GM19397 (cell line): ENCODE data around the gene RRAS2.
"Not testable (repeated sequence)": the region's sequence is repeated elsewhere in the genome, so short reads cannot be mapped to it uniquely, and the experiment has no call there.

ENCODE experiments used
- ATAC-seq: cut with Tn5 transposase; IDR thresholded peaks from one replicate; pipeline ENCODE4 v1.9.1; 2021; ENCODE audit warnings: mild to moderate bottlenecking, moderate library complexity; ENCODE audit not compliant: unreplicated experiment

RRAS2 gene

DNA sequence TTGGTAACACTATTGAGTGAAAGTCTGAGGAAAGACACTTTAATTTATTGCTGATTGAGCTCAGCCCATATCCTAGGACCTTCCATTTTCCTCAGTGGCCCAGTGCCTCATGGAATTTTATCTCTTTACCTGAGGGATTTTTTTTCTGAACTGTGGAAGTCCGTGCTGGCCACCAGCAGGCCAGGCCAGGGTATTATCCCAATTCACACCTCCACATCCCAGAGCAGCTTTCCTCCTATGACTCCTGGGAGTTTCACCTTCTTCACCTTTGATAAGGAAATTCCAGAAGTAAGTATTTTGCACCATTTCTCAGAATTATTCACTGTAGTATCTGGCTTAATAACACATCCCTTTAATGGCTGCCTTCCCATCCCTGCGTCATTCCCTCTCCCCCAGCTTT is 13.0 kb upstream of the RRAS2 start:
- no peak for ATAC-seq

DNA sequence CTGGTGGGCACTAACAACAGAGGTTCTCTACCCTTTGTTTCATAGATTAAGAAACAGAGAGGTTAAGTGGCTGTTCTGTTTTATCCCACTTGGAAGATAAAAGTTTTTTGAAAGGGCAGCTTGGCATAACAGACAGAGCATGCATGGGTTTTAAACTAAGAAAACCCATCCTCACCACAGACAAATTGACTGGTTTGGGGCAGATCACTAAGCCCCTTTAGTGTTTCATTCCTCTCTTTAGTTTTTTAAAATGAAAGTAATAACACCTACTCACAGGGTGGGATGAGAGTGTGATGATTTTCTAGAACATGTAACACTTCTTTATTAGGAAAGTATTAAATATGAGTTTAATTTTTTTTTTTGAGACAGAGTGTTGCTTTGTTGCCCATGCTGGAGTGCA is 12.3 kb upstream of the RRAS2 start:
- no peak for ATAC-seq

DNA sequence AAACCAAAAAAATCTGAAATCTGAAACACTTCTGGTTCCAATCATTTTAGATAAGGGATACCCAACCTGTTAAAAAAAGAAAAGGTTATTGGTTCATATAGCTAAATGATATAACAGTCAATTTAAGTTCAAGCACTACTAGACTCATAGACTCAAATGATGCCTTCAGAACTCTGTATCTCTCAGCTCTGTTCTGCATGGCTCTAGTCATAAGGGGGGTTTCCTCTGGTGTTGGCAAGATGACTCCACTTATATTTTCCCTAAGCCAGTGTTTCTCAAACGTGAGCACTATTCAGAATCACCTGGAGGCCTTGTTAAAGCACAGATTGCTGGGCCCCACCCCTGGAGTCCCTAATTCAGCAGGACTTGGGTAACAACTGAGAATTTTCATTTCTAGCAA is 11.5 kb upstream of the RRAS2 start:
- no peak for ATAC-seq

DNA sequence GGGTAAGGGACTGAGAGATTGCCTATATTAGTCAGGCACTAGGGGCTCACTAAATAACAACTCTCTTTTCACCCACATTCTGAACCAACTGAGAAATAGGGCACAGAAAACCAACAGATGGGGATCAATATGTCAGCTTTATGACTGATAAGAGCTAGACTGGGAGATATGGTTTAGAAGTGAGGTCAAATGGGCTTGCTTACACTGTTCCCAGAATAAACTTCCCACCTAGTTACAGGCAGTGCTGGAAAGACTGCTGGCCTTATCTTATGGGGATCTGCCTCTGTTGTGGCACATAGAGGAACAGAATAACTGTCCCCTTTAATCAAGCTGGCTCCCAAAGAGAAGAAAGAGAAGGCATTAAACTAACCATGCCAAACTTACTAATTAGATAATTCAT is 10.6 kb upstream of the RRAS2 start:
- no peak for ATAC-seq

DNA sequence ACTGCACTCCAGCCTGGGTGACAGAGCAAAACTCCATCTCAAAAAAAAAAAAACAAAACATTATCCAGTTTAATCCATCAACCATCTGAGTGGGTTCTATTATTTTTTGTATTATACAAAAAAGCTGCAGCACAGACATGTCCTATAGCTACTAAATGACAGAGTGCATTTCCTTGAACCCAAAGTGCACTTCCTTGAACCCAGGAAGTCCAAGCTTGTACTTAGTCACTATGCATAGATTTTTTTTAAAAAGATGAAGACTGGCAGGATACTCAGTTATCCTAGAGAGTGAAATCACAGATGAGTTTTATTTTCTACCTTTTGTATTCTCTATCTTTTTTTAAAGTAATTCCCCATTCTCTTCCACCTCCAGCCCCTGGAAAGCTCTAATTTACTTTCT is 8.0 kb upstream of the RRAS2 start:
- ATAC-seq: no peak

DNA sequence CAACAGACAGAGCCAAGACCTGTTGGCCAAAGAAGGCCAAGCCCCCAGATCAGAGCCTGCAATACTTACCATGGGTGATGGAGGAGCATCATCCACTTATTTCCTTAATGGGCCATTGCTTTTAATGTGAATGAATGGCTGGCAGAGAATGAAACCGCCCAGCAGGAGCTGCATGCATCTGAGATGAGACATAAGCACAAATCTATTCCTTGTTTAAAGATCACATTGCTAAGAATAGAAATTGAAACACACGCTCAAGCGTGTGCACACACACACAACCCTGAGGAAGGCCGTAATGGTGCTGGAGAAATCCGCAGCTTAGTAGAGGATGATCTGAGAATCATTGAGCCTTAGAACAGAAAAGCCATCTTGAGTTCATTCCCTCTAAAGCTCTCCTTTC is 5.3 kb upstream of the RRAS2 start:
- ATAC-seq: no peak

DNA sequence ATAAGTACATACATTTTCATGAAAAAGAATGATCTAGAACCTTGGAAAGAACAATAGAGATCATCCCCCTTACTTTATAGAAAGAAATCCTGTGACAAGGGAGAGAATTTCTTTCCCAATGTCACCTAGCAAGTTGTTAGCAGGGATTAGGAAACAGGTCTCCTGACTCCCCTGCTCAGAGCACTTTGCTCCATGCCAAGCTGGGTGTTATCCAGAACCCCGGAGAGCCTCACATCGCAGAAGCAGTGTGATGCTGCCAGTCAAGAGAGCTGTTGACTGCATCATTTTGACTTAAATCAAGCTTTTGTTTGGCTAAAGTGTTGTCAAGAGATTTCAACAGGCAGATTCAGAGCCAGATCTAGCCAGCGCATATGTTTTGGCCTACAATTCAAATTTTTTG is 3.6 kb upstream of the RRAS2 start:
- no peak for ATAC-seq

DNA sequence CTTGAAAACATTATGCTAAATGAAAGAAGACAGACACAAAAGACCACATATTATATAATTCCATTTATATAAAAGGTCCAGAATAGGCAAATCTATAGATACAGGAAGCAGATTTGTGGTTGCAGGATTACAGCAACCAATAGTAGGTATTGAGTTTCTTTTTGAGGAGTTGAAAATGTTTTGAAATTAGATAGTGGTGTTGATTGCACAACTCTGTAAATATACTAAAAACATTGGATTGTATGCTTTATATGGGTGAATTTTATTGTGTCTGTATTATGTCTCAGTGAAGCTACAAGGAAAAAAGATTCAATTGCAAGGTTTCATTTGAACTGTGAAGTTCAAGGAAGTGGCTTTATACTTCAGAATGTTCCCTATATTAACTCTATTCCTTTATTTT is 3.0 kb upstream of the RRAS2 start:
- no peak for ATAC-seq

DNA sequence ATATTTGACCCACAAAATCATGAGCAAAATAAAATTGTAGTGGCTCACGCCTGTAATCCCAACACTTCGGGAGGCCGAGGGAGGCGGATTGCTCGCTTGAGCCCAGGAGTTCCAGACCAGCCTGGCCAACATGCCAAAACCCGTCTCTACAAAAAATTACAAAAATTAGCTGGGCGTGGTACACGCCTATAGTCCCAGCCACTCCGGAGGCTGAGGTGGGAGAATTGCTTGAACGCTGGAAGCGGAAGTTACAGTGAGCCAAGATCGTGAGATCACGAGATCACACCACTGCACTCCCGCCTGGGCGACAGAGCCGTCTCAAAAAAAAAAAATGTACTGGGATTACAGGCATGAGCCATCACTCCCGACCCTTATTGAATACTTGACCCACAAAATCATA is 2.0 kb upstream of the RRAS2 start:
- ATAC-seq: no peak

DNA sequence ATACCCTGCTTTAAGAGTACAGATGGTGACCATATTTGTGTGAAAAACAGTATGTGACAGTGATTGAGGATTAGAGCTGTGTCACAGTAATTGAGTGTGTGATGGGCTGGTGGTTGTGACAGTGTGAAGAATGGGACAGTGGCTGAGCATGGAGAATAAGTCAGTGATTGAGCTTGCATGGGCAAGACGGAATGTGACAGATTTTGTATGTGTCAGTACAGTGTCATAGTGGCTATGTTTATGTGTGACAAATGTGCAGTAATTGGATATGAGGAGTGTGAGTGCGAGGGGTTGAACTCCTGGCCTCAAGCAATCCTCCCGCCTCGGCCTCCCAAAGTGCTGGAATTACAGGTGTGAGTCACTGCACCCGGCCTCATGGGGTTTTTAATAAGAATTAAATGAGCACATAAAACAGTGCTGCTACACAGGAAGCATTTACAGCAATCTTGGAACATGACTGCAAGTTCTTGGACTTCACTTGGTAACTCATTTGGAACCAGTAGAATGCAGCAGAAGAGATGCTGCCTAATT is 583 bp upstream of the RRAS2 start:
- ATAC-seq: no peak

DNA sequence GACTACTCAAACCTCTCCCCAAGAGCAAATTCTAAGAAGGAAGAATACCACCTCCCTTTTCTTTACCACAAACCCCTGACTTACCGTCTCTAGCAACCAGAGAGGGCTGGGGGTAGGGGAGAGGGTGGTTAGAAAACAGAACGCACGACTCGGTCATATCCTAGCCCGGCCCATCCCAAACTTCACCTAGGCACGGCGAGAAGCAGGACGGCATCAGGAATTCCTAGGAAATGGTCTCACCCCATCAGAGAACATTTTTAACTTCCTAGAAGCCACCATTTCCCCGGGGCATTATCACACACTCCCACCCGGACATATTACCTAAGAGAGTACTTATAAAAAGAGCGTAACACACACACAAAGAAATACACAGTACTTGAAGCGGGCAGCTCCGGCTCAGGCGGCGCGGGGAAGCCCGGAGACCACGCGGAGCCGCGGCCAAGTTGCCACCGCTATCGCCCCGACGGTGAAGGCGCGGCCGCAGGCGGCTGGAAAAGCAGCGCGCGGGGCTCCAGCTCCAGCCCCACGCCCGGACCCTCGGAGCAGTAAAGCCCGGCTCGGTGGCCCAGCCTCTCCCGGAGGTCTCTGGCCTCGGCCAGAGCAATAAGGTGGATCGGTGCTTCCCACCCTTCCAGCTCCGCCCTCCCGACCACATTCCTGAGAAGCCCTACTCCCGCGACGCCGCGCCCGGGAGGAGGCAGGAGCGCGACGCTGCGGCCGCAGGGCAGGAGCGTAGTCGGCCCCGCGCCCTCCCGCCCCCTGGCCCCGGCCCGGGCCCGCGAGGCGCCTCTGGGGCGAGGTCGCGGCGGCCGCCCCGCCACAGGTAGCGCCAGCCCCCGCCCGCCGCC is 878 bp downstream of the RRAS2 start:
- peak; percentile 42 for ATAC-seq

DNA sequence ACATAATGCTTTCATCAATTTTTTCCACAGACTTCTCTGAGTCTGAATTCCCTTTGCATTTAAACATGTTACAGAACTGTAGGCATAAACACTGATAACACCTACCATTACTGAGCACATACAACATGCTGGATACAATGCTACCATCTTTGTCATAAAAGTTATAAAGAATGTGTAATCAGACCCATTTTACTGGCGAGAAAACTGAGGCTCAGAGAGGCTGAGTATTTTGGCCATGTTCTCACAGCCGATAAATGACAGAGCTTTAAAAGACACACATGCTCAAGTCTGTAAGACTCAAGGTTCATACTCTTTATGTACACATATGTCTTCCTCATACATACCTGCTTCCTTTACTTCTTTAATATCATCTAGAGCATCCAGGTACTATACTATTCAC is 2.6 kb downstream of the RRAS2 start:
- no peak for ATAC-seq

DNA sequence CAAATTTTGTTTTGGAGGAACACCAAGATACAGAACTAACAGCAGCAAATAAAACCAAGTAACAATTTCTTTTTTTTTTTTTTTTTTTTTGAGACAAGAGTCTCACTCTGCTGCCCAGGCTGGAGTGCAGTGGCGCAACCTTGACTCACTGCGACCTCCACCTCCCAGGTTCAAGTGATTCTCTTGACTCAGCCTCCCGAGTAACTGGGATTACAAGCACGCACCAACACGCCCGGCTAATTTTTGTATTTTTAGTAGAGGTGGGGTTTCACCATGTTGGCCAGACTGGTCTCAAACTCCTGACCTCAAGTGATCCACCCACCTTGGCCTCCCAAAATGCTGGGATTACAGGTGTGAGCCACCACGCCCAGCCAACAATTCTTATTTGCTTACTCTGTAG is 4.4 kb downstream of the RRAS2 start:
- ATAC-seq: not testable (repeated sequence)

DNA sequence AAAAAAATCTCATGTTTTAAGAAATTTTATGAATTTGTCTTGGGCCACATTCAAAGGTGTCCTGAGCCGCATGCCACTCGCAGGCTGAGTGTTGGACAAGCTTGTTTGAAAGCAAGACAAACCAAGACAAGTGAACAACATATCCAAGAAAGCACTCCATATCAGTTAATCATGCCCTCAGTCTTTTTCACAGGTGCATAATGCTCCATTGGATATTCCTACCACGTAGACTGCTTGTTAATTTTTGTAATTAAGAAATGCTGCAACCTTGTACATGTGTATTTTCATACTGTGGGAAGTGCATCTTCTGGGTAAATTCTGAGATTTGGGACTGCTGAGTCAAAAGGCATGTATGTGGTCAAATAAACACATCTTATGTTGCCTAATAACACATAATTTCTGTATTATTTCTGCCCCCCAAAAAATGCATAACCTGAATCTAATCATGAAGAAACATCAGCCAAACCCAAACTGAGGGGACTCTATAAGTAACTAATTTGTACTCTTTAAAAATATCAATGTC is 8.2 kb downstream of the RRAS2 start:
- ATAC-seq: no peak

DNA sequence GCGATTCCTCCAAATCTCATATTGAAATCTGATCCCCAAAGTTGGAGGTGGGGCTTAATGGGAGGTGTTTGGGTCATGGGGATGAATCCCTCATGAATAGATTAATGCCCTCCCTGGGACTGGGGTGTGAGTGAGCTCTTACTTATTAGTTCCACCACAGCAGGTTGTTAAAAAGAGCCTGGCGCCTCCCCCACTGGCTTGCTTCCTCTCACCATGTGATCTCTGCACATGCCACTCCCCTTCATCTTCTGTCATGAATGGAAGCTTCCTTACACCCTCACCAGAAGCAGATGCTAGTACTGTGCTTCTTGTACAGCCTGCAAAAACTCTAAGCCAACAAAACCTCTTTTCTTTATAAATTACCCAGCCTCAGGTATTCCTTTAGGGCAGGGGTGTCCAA is 8.8 kb downstream of the RRAS2 start:
- ATAC-seq: no peak

DNA sequence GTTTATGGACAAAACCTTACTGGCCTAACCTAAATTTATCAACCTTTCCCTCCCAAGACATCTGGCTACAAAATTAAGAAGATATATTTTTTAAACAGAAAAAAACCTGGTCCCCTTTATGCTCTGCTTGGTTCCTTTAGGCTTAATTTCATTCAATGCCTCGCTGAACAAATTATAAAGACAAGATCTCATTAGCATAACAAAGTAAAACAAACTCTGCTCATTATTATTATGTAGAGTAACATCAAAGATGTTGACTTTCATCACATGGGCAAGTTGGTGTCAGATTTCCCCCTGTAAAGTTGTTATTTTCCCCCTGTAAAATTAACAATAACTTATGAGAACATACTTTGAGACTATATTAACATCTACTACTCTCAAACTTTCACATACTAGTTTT is 11.0 kb downstream of the RRAS2 start:
- no peak for ATAC-seq

DNA sequence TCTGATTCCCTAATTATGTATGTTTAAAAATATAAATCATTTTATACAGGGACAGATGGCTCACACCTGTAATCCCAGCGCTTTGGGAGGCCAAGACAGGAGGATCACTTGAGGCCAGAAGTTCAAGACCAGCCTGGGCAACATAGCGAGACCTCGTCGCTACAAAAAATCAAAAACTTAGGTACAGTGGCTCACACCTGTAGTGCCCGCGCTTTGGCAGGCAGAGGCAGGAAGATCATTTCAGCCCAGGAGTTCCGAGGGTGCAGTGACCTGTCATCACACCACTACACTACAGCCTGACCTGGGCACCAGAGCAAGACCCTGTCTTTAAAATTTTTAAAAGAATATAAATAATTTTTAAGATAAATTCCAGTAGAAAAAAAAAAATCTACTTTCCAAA is 11.5 kb downstream of the RRAS2 start:
- ATAC-seq: no peak

DNA sequence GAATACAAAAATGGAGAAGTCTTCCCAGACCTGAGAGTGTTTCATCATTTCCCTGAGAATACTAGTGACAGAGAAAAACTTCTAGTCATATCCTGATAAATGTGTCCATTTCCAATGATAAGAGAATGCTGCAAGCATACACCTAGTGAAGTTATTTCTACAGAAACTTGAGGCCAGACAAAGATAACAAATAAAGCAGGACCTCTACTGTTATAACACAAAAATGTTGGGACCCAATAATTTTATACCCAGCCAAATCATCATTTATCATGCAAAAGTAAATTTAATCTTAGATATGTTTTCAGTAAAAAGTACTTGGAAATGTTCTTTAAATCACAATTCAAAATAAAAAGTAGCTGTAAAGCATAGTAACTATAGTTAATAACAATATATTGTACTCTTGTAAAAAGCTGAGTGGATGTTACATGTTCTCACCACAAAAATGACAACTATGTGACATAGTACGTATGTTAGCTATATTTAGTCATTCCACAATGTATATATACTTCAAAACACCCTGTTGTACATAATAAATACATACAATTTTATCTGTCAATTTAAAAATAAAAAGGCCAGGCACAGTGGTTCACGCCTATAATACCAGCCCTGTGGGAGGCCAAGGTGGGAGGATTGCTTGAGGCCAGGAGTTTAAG is 12.6 kb downstream of the RRAS2 start:
- no peak for ATAC-seq

DNA sequence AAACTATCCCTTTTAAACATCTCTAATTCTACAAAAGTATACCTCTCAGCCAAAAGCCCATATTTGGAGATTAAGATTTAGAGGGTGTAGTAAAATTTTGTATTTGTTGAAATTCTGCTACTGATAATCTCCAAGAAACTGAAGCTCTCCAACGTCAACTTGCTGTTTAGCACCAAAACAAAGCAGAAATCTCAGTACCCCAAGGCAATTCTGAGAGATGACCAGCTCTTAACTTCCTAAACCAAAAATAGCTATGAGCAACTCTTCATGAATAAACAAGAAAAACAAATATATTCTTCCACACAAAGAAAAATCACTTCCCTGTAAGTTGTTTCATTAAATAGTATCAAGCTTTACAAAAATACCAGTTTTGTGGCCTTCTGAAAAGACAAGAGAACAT is 13.3 kb downstream of the RRAS2 start:
- no peak for ATAC-seq

DNA sequence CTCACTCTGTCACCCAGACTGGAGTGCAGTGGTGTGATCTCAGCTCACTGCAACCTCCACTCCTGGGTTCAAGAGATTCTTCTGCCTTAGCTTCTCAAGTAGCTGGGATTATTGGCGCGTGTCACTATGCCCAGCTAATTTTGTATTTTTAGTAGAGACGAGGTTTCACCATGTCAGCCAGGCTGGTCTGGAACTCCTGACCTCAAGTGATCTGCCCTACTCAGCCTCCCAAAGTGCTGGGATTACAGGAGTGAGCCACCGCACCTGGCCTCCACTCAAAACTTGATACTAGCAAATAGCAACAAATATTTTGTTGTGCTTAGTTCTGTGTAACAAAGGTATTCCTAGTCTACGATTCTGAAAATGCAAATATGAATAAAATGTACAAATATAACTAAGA is 14.0 kb downstream of the RRAS2 start:
- not testable (repeated sequence) for ATAC-seq

DNA sequence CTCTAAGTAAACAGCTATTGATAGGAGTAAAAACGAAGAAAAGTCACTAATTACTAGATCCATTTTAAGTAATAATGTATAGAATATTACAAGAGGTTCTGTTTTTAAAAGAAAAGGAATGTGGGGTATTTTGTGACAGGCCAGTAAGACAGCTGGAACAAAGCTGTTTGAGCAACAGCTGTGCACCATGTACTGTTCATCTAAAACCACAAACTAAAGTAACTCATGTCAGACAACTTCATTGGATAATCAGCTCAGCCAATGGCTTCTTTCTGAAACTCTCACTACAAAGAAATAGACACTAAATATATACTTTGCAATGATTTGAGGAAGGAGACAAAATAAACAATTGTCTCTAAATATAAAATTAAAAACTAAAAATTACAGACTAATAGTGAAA is 16.1 kb downstream of the RRAS2 start:
- ATAC-seq: peak; percentile 66

DNA sequence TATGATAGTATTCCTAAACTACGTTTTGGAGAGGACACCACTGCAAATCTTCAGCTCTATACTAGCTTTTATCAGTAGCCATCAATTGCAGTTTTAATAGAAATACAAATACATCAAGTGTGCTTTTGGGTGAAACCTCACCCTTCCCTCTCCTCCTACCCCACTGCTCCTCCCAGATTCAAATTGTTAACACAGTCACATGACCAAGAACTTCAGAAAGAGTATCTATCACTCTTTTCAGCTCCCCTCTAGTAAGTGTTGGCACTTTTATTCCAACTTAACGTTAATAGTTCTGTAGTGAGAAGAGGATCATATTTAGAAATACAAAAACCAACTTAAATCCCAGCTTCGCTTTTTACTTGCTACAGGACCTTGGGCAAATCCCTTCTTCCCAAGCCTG is 17.0 kb downstream of the RRAS2 start:
- no peak for ATAC-seq
